Endometrial microvascular endothelial cells (primary cell): ENCODE data around the gene TMEM108. TPM values are rescaled to one million over a fixed set of nuclear protein-coding genes. Genes with fewer than 3 reads are reported as not detected.

Experiments used
- in situ Hi-C: cut with HindIII; loops from 2 replicates; pipeline ENCODE4 v1.10.0; 2017; ENCODE audit warnings: low sequenced_read_pairs, low pct_unique_long_range_greater_than_20kb; ENCODE audit errors: inconsistent ontology term
- total RNA-seq: library from RNA; depleted of rRNA; stranded (reverse); fragments of >200 nt; gene quantifications from one replicate; pipeline ENCODE4 v1.2.3, GENCODE V29; 2015; ENCODE audit errors: inconsistent ontology term

Gene TMEM108
- total RNA-seq, 1 donor from 2014 or later = not detected

GRCh38 chr3:133418361-133418760 is 380.2 kb downstream of the TMEM108 start:
- in situ Hi-C loops = no loop called here

- in situ Hi-C loops = no loop called here
Measured at GRCh38 chr3:133419151-133419909, 381.1 kb downstream of the TMEM108 start.

- in situ Hi-C loops = no loop called here
Measured at GRCh38 chr3:133424937-133425869, 387.0 kb downstream of the TMEM108 start.

- in situ Hi-C loops = no loop called here
Measured at GRCh38 chr3:133425898-133426297, 387.7 kb downstream of the TMEM108 start.

GRCh38 chr3:133426721-133427120 is 388.5 kb downstream of the TMEM108 start:
- in situ Hi-C loops = no loop called here

- in situ Hi-C loops = no loop called here
Measured at GRCh38 chr3:133428552-133428951, 390.4 kb downstream of the TMEM108 start.

GRCh38 chr3:133429063-133429462 is 390.9 kb downstream of the TMEM108 start:
- in situ Hi-C loops = no loop called here

- in situ Hi-C loops = no loop called here
Measured at GRCh38 chr3:133439563-133439962, 401.4 kb downstream of the TMEM108 start.

- in situ Hi-C loops = no loop called here
Measured at GRCh38 chr3:133440652-133441051, 402.5 kb downstream of the TMEM108 start.

- in situ Hi-C loops = no loop called here
Measured at GRCh38 chr3:133441867-133442270, 403.7 kb downstream of the TMEM108 start.

GRCh38 chr3:133442518-133442917 is 404.3 kb downstream of the TMEM108 start:
- in situ Hi-C loops = no loop called here

GRCh38 chr3:133443649-133444422 is 405.6 kb downstream of the TMEM108 start:
- in situ Hi-C loops = no loop called here

GRCh38 chr3:133444423-133444774 is 406.2 kb downstream of the TMEM108 start:
- in situ Hi-C loops = no loop called here

- in situ Hi-C loops = no loop called here
Measured at GRCh38 chr3:133445108-133445507, 406.9 kb downstream of the TMEM108 start.
